Neural cell (in vitro differentiated cells): ENCODE data around the gene GPR26.

Experiments
- CTCF ChIP-seq: fragments of 450-650 bp; IDR thresholded peaks from 2 replicates; pipeline ENCODE4 v1.5.1; 2014; ENCODE audit warnings: antibody characterized with exemption, mild to moderate bottlenecking, moderate library complexity; ENCODE audit not compliant: poor library complexity, severe bottlenecking
- SMC3 ChIP-seq: fragments of 450-650 bp; conservative IDR thresholded peaks from 2 replicates; pipeline ENCODE4 v1.6.1; 2014; ENCODE audit warnings: antibody characterized with exemption, mild to moderate bottlenecking, moderate library complexity; ENCODE audit not compliant: poor library complexity
- TF ChIP-seq, protein P1 (sequence below): IDR thresholded peaks from 2 replicates; pipeline ENCODE4 v1.6.1; 2012; ENCODE audit warnings: borderline replicate concordance

DNA sequence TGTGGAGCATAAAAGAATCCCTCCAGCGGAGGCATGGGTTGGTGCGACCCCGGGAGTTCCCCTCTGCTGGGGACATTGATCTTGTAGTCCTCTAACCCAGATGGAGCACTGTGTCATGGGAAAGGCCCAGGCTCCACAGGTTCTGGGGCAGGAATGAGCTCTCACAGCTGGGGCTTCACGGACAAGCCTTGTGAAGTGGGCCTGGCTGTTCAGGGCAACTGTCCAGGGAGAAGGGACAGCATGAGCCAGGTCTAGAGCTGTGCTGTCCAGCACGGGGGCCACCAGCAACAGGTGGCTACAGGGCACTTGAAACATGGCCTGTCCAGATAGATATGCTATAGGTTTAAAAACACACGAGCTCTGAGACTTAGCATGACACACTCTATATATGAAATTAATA, 11.4 kb downstream of the GPR26 start:
- TF ChIP-seq CTCF (no peak), SMC3 (no peak)
- TF ChIP-seq, protein P1, sequence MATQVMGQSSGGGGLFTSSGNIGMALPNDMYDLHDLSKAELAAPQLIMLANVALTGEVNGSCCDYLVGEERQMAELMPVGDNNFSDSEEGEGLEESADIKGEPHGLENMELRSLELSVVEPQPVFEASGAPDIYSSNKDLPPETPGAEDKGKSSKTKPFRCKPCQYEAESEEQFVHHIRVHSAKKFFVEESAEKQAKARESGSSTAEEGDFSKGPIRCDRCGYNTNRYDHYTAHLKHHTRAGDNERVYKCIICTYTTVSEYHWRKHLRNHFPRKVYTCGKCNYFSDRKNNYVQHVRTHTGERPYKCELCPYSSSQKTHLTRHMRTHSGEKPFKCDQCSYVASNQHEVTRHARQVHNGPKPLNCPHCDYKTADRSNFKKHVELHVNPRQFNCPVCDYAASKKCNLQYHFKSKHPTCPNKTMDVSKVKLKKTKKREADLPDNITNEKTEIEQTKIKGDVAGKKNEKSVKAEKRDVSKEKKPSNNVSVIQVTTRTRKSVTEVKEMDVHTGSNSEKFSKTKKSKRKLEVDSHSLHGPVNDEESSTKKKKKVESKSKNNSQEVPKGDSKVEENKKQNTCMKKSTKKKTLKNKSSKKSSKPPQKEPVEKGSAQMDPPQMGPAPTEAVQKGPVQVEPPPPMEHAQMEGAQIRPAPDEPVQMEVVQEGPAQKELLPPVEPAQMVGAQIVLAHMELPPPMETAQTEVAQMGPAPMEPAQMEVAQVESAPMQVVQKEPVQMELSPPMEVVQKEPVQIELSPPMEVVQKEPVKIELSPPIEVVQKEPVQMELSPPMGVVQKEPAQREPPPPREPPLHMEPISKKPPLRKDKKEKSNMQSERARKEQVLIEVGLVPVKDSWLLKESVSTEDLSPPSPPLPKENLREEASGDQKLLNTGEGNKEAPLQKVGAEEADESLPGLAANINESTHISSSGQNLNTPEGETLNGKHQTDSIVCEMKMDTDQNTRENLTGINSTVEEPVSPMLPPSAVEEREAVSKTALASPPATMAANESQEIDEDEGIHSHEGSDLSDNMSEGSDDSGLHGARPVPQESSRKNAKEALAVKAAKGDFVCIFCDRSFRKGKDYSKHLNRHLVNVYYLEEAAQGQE: no peak
